Measurements from ENCODE around the gene OTOR.

Gene OTOR

DNA sequence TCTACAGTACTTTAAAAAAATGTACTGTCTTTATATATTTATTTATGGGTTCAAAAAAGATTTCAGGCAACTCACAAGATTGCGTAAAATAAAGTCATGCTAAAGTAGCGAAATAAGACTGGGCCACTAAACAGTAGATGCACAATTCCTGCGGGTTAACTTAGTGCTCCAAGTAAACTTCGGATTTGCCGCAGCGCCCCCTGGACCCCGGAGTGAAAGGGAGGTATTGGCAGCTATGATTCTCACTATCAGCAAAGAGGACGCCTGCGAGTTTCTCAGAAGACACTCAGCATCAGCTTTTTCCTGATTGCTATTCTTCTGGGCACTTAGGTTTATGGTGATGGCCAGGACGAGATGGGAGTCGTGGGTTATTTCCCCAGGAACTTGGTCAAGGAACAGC lies 1.4 kb downstream of the OTOR start:
- no peak for DNase-seq

DNA sequence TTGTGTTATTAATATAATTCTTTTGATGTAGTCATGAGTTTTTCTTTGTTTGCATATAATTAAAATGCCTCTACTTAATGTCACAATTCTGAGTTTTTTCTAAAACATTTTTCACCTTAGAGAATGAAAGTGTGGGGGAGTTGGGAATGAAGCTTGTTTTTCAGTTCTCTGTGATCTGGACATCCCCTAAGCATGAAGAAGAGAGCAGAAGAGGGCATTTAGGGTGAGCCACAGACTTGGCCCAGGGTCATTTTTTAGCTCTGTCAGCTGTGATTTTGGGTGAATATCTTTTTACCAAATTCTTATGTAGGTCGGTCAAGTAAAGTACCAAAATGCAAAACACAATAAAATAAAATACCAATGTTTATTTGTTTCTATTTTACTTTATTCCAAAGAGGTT lies 3.9 kb downstream of the OTOR start:
- no peak for DNase-seq

DNA sequence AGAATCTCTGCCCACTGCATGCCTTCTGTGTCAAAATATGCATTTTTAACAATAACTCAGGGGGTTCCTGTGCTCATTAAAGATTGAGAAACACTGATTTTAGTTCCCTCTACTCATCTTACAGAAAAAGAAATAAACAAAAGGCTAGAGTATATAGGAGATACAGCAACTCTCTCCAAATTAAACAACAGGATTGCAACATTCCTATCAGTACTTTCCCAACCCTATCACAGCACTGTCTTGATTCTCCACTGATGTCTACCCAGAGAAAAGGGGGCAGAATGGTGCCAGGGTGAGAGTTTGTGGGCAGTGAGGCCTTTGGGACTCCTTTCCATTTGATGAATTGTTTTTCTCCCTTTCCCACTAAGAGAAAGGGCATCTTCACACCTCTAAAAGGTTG lies 4.7 kb downstream of the OTOR start:
- no peak for DNase-seq

DNA sequence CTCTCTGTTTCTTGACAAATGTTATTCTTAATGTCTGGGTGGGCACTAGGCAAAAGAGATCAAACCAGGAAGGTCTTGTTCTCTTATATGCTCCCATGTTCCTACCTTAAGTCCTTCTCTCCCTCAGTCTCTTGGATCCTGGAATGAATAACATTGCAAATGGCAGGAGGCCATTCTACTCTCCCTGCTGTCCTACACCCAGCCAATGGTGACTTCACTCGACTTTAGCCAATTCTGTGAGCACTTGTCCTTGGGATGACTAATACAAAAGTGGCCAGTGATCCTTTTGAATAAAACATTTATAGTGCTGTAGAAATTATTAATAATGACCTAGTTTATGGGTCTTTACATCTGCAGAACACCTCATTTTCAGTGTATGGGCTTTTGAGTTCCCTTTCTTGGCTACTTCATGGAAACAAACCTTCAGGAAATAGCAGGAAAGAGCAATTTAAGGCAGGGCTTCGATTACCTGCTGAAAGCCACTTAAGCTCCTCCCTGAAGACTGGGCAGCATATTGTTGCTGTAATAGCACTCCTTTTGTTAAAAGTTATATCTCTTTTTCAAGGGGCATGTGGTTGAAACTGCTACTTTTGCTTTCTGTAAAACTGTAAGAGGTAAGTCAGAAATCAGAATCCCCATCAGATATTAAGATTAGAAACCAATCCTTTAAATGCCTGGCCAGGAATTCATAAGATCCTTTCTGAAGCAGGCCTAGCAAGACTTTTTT lies 10.5 kb downstream of the OTOR start:
- no peak for DNase-seq

DNA sequence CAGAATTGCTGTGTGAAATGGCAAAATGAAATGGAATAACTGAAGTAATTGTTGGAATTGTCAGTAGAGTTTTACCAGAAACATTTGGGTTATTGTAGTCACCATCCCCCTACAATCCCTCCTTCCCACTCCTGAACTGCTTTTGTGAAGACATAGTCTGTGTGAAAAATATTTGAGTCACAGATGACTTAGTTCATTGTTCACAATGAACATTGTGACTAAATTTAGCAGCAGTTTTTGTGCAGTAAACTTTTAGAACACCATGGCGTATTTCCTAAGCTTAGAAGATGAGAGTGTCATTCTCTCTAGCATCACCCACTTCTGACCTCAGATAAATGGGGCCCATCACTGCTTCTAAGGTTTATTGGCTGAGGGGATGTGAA lies 11.0 kb downstream of the OTOR start:
- DNase-seq = no peak

DNA sequence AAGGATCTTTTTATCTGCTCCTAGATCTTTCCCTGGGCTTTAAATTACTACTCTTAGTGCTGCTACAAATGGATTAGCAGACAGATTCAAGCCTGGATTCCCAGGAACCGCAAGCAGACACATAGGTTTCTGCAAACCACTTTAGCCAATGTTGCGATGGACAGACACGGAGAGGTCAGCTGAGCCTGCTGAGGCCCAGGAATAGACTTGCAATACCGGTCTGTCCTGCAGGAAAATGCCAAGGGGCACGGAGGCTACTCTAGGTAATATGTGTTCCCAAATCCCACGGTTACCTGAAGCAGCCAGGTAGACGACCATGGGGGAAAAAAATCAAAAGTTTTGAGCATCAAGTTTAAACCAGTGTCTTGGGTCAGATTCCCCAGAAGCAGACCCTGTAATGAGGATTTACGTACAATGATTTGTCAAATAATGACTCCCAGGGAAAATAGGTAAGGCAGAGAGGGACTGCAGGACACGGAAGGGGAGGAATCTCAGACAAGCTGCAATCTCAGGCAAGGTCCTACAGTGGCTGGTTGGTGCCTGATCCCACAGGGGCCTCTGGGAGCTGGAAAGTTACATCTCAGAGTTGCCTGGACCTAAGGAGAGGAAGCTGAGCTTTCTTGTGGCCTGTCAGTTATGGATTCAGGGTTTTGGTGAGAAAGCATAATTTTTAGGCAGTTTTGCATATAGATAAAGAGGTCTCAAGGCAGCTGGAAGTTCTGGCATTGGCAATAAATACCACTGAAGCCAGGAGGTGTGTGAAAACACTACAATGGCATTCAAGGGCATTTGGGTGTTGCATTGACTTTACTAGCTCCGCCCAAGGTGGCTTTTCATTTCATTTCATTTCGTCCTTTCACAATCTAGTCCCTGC lies 12.5 kb downstream of the OTOR start:
- no peak for DNase-seq

DNA sequence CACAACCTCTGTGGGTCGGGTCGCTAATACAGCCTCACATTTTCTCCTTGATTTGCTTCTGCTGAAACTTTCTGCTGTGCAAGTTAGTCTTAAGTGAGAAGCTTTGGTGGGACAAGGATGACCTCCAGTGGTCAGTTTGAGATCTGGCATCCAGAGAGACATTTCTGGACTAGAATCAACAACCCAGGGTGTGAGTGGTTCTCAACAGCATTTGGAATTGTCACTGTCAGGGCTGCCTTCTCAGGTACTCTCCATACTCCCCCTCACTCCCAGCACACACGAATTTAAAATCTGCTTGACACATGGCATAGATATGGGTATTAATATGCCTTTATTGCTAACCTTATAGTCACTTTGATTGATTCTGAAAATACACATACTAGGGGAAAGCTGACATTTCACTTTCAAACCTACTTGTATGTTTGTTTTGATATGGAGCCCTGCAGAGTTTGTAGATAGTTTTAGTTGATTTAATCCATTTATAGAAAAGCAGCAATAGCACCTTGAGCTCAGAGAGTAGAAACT lies 13.2 kb downstream of the OTOR start:
- peak; percentile 70 for DNase-seq

DNA sequence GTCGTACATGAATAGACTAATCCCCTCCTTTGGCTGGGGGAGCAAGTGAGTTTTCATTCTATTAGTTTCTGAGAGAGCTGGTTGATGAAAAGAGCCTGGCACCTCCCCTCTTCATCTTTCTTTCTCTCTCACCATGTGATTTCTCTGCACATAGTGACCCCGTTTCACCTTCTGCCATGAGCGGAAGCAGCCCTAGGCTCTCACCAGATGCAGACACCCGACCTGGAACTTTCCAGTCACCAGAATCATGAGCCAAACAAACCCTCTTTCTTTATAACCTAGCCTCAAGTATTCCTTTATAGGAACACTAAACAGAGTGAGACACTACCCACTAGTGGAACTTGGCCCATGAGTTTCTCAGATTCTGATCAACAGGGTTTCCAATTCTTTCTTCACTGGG lies 16.4 kb downstream of the OTOR start:
- DNase-seq = no peak

DNA sequence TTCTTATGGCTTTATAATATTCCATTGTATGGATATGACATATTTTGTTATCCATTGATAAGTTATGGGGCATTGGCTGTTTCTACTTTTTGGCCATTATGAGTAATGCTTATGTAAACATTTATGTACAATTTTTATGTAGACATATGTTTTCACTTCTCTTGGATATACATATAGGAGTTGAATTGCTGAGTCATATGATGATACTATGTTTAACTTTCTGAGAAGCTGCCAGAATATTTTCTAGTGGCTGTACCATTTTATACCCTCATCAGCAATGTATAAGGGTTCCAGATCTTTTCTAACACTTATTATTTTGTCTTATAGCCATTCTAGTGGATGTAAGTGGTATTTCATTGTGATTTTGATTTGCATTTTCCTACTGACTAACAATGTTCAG lies 23.1 kb downstream of the OTOR start:
- peak; percentile 58 for DNase-seq

DNA sequence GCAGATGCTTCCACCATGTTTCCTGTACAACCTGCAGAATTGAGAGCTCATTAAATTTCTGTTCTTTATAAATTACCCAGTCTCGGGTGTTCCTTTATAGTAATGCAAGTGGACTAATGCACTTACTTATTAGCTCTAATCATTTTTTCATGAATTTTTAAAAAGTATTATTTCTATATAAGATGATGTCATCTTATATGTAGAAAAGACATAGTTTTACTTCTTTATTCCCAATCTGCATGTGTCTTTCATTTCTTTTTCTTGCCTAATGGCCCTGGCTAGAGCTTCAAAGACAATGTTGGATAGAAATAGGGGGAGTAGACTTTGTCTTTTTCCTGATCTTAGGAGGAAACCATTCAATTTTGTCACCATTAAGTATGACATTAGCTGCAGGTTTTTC lies 27.8 kb downstream of the OTOR start:
- DNase-seq = no peak

DNA sequence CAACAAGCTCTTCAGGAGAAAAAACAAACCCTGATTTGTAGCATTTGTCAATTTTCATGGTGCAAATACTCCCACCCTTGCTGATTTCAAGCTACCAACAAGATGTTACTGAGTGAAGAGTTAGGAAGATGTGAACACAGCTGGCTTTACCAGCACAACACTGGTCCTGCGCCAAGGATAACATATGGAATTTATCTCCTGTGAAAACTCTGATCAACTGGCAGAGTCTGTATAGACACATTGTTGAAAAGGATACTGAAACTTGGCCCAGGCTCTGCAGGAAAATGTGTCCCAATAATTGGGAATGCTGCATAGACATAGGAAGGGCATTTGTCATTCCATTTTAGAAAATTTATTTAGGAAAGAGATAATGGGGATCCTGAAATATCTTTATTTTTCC lies 29.0 kb downstream of the OTOR start:
- peak; percentile 6 for DNase-seq

DNA sequence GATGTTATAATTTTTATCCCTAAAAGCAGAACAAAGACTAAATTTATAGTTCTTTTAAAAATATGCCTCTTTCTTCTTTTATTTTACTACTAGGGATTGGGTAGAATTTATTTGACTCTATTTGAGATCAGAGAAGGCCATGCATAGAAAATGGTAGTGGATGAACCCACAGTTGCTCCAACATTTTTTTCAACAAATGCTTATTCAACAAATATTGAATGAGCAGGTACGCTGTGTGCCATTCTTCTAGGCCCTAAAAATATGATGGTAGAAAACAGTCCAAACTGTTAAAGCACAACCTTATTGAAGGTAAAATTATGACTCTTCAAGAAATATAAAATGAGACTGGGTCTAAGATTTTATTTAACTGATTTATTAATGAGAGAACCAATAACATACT lies 30.0 kb downstream of the OTOR start:
- DNase-seq = no peak

DNA sequence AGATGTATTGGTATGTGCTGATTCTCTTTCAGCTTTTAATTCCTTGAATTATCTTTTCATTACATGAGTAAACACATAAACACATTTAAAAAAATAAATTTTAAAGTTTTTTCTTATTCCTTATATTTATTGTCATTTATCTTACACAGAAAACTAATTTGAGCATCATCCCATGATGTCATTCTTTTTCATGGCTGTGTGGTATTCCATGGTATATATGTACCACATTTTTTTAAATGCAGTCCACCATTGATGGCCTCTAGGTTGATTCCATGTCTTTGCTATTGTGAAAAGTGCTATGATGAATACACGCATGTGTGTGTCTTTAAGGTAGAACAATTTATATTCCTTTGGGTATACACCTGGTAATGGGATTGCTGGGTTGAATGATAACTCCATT lies 33.3 kb downstream of the OTOR start:
- DNase-seq = no peak

DNA sequence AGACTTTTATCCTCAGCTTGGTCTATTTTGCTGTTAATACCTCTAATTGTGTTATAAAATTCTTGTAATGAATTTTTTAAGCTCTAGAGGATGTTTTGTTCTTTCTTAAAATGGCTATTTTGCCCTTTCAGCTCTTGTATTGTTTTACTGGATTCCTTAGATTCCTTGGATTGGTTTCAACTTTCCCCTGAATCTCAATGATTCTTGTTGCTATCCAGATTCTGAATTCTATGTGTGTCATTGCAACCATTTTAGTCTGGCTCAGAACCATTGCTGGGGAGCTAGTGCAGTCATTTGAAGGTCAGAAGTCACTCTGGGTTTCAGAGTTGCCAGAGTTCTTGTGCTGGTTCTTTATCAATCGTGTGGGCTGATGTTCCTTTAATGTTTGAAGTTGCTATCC lies 37.1 kb downstream of the OTOR start:
- peak; percentile 52 for DNase-seq
